Measurements from ENCODE around the gene HOOK1.

- TF ChIP-seq, protein P1, sequence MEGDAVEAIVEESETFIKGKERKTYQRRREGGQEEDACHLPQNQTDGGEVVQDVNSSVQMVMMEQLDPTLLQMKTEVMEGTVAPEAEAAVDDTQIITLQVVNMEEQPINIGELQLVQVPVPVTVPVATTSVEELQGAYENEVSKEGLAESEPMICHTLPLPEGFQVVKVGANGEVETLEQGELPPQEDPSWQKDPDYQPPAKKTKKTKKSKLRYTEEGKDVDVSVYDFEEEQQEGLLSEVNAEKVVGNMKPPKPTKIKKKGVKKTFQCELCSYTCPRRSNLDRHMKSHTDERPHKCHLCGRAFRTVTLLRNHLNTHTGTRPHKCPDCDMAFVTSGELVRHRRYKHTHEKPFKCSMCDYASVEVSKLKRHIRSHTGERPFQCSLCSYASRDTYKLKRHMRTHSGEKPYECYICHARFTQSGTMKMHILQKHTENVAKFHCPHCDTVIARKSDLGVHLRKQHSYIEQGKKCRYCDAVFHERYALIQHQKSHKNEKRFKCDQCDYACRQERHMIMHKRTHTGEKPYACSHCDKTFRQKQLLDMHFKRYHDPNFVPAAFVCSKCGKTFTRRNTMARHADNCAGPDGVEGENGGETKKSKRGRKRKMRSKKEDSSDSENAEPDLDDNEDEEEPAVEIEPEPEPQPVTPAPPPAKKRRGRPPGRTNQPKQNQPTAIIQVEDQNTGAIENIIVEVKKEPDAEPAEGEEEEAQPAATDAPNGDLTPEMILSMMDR (conservative IDR thresholded peaks at IDR 0.05; ENCODE audit: low read depth in 2 of 2) = no peak
- no peak for TF ChIP-seq POLR2AphosphoS5 (IDR thresholded peaks at IDR 0.05; ENCODE audit: low read depth)
- TF ChIP-seq EZH2phosphoT487 (IDR thresholded peaks at IDR 0.05; ENCODE audit: unreplicated experiment) = no peak
These were observed 92.2 kb downstream of the HOOK1 start for GRCh38 chr1:59906931-59907330.

Measured in GM23338 (cell line).